ENCODE measurements around the gene PRKD2.
"Not testable (repeated sequence)": the region's sequence is repeated elsewhere in the genome, so short reads cannot be mapped to it uniquely, and the experiment has no call there.

The PRKD2 gene

DNA sequence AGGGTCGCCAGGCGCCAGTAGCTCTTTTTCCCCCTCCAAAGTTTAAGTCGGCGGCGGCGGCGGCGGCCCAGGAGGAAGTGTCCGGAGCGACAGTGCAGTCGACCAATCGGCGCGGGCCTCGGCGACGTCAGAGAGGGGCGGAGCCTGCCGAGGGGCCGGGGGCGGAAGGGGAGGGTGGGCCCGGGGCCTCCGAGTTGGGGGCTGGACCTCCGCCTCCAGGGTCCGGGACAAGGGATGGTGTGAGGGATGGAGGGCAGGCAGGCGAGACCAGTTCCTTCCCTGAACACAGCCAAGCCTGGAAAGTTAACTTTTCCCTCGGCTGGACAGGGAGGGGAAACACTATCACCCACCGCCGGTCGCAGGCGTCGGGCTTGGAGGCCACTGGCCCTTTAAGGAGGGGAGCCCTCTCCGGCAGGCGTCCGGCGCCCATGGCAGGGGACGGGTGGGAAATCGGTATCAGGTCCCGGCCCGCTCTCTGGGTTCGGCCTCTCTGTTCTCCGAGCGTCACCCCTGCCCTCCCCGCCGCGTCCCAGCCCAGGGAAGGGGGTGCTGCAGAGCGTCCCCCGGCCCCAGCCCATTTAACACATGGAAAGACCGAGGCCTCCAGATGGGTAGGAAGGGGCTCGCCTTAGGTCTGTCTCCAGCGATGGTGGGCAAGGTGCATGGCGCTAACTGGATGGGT lies at the start of gene PRKD2:
PRKD2 (minus strand) TSS at position 81 of the 682 bp plus-strand sequence. CDS start 744 bp downstream, outside the sequence.
- DNase-seq = no peak

- DNase-seq = no peak
Measured at GRCh38 chr19:46764817-46765291, 47.9 kb upstream of the PRKD2 start.

- no peak for DNase-seq
Measured at GRCh38 chr19:46762245-46762890, 45.5 kb upstream of the PRKD2 start.

GRCh38 chr19:46761418-46761831 lies 44.5 kb upstream of the PRKD2 start:
- DNase-seq = no peak

- not testable (repeated sequence) for DNase-seq
Measured at GRCh38 chr19:46760897-46761296, 44.0 kb upstream of the PRKD2 start.

- DNase-seq = no peak
Measured at GRCh38 chr19:46760363-46760762, 43.4 kb upstream of the PRKD2 start.

DNA sequence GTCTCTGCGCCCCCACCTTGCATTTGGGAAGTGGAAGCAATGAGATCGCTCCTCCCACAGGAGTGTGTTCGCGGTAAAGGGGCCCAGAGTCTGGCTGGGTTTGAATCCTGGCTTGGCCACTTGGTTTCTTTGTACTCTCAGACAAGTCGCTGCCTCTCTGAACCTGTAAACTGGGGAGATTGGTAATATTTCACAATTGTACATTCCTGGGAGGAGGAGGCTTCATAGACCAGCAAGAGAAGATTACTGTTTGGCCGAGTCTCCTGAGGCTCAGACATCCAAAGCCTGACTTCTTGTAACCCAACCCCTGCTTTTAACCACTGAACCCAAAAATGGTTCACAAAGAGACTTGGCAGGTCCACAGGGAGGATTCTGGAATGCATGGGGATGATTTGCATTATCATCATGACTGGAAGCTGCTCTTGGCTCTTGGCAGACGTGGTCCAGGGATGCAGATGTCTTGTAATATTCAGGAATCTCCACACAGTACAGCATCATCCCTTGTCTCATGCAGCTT lies 43.0 kb upstream of the PRKD2 start:
- DNase-seq = no peak

DNA sequence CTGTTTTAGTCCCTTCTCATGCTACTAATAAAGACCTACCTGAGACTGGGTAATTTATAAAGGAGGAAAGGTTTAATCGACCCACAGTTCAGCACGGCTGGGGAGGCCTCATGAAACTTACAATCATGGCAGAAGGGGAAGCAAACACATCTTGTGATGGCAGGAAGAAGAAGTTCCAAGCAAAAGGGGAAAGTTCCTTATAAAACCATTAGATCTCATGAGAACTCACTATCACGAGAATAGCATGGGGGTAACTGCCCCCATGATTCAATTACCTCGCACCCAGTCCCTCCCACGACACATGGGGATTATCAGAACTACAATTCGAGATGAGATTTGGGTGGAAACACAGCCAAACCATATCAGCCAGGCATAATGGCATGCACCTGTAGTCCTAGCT lies 42.3 kb upstream of the PRKD2 start:
- no peak for DNase-seq

DNA sequence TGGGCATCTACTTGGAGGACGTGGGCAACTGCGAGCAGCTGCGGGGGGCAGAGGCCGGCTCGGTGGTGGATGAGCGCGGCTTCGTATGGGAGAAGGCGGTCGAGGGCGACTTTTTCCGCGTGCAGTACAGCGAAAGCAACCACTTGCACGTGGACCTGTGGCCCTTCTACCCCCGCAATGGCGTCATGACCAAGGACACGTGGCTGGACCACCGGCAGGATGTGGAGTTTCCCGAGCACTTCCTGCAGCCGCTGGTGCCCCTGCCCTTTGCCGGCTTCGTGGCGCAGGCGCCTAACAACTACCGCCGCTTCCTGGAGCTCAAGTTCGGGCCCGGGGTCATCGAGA lies 39.6 kb upstream of the PRKD2 start:
- DNase-seq = no peak

- DNase-seq = no peak
Measured at GRCh38 chr19:46755853-46756543, 39.1 kb upstream of the PRKD2 start.

DNA sequence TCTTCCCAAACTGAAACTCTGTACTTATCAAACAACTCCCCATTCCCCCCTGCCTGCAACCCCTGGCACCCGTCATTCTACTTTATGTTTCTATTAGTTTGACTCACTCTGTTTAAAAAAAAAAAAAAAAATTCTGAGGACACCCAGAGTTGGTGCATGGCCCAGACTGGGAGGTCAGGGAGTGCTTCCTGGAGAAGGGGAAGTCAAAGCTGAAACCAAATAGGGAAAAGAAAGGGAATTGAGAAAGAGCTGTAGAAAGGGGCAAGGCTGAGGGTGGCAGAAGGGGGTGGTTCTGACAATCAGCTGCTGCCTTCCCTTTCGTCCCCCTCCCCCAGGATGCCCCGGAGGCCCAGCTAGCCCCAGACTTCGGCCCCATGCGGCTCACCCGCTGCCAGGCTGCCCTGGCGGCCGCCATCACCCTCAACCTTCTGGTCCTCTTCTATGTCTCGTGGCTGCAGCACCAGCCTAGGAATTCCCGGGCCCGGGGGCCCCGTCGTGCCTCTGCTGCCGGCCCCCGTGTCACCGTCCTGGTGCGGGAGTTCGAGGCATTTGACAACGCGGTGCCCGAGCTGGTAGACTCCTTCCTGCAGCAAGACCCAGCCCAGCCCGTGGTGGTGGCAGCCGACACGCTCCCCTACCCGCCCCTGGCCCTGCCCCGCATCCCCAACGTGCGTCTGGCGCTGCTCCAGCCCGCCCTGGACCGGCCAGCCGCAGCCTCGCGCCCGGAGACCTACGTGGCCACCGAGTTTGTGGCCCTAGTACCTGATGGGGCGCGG lies 38.4 kb upstream of the PRKD2 start:
- no peak for DNase-seq

DNA sequence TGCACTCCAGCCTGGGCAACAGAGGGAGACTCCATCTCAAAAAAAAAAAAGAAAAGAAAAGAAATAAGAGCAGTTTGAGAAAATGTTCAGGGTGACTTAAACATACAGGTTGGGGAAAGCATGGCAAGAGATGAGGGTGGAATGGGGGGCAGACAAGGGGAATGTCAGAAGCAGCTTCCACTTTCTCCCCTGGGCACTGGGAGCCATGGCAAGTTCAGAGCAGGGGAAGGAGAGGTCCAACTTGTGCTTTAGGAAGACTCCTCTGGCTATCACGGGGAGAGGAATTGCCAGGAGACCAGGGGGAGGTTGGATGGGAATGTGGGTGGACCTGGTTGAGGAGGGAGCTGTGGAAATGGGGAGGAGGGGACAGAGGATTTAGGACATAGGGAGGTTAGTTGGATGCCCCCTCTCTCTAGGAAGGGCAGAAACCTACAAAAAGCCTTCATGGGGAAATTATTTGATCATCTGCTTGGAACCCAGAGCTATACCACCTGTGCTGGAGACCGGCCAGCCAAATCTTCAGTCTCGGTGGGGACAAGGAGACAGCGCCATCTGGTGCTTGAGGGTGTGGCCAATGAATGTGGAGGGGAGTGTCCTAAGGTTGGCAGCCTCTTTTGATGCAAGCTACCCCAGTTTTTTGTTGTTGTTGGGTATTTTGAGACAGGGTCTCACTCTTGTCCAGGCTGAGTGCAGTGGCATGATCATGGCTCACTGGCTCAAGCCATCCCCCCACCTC lies 36.7 kb upstream of the PRKD2 start:
- no peak for DNase-seq

DNA sequence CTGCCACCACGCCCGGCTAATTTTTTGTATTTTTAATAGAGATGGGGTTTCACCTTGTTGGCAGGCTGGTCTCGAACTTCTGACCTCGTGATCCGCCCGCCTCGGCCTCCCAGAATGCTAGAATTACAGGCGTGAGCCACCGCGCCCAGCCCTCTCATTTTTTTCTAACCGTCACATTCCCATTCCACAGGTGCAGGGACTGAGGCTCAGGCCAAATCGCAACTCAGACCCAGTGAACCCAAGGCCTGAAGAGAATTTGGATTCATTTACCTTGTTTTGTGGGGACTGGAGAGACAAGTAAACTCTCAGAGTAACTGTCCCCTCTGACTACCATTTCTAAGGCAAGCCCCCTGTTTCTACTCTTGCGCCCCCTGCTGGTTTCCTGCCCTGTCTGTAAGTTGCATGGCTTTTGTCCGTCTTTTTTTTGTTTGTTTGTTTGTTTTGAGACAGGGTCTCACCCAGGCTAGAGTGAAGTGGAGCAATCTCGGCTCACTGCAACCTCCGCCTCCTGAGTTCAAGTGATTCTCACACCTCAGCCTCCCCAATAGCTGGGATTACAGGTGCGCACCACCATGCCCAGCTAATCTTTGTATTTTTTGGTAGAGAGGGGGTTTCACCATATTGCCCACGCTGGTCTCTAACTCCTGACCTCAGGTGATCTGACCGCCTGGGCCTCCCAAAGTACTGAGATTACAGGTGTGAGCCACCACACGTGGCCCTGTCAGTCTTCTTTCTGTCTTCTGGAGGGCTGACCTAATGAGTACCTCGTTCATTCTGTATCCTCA lies 31.6 kb upstream of the PRKD2 start:
- no peak for DNase-seq

DNA sequence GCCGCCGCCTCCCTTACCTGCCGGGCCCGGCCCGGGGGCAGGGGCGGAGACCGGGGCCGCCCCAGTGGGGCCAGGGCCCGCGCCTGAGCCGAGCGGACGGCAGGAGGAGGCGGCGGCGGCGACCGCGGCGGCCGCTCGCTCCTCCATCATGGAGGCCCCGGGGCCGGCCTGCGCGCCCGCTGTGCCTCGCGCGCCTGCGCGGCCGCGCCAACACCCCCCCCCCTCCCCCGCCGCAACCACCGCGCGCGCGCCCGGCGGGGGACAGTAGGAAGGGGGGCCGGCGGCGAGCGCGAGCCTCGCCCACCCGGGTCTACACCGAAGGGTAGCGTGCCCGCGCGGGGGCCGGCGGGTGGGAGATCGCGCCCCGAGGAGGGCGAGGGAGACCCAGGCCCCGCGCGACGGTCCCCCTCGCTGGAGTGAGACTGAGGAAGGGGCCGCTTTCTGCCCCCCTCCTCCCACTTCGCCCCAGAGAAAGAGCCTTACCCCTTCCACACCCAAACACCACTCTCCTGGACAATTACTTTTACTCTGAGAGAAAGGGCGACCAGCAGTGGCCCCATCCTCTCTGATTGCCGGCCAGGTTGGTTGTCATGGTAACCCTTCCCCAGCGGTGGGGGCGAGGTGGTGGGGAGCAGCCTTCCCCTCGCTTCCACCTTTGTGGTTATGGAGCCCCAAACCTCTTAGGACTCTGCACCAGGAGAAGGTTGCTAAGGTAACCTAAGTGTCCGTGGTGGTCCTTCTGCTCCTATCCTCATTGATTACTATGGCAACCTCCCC lies 29.6 kb upstream of the PRKD2 start, which contains the start of gene STRN4:
STRN4 (minus strand) TSS at position 170 of the 777 bp plus-strand sequence; CDS start at position 150, 20 bp downstream.
- DNase-seq = no peak

GRCh38 chr19:46745521-46746280 lies 28.8 kb upstream of the PRKD2 start, which contains the start of gene FKRP:
Gene FKRP, plus strand, starts transcription at chr19:46746057. Its CDS starts 9,394 bp downstream, at chr19:46755451.
- no peak for DNase-seq

DNA sequence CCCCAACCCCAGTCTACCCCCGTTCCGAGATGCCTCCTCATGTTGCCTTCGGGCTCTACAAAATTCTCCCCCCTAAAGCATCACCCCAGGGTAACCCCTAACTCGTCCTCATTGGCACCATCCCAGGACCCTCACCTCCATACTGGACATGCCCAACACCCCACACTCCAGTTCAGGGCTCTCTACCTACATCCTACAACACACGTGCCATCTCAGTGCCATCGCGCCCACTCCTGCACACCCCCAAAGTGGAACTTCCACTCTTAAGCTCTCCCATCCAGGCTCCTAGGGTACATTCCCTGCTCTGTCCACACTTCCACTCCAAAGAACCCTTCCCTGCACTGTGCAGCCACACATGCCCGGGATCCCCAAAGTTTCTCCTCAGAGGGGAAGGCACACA lies 28.1 kb upstream of the PRKD2 start:
- DNase-seq = no peak

DNA sequence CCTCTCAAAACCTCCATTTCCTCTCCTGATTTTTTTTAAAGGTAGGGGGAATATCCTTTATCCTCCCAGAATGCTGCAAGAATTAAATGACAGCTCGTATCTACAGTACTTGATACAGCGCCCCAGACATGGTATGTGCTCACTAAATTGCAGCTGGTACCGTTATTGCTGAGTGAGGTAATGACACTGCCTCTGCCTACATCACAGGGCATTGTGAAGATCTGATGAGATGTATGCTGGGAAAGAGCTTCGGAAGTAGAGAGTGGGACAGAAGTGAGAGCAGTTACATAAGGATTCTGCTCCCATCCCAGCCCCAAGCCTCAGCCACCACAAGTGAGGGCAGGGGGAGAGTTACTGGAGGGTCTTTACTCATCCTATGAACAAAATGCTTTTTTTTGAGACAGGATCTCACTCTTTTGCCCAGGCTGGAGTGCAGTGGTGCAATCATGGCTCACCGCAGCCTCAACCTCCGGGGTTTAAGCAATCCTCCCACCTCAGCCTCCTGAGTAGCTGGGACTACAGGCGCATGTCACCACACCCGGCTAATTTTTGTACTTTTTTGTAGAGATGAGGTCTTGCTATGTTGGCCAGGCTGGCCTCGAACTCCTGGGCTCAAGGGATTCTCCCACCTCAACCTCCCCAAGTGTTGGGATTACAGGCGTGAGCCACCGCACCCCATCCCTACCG lies 27.2 kb upstream of the PRKD2 start:
- DNase-seq = no peak

DNA sequence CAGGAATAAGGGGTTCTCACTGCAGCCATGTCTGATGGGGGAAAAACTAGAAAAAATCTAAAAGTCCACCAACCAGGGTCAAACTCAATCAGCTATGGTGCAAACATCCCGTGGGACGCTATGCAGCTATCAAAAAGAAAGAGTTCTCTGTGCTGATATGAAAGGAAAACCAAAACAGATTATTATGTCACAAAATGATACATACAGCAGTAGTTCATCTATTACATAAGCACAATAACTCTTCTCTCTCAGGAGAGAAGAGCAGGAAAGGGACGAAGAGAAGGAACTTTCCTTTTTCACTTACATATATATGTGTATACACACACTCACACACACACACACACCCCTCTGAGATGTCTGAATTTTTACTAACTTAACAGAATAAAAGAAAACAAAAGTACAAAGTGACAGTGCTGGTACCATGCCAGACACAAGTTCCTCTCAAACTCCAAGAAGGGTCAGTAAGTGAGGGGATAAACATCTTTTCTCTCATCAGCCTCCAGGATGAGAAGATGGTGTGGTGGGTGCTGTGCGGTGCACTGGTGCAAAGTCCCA lies 26.1 kb upstream of the PRKD2 start:
- no peak for DNase-seq

- no peak for DNase-seq
Measured at GRCh38 chr19:46741447-46741846, 24.5 kb upstream of the PRKD2 start.

Data from NCI-H187 treated with DMSO at 0.1 percent for 48 hours (cell line).